Left lung (tissue), 10 donors: Measurements from ENCODE around the gene CNTFR. TPM values are rescaled to one million over a fixed set of nuclear protein-coding genes. Genes with fewer than 3 reads are reported as not detected.

Experiments used
- ATAC-seq: fragments of 200-7000 bp; cut with Tn5 transposase; one replicate; pipeline ENCODE4 v1.9.1; 2020; ENCODE audit warnings: moderate library complexity
- DNase-seq, 4 donors: peaks; one replicate each; pipeline ENCODE4 v3.0.0-alpha.2; 2013 to 2020
- H3K27ac ChIP-seq, 2 donors: fragments of 200-600 bp; sonication (generic) in 1 of 2; one replicate each; pipeline versions ENCODE4 v1.5.0 to v1.8.0; 2020 to 2021
- H3K27me3 ChIP-seq, 2 donors: fragments of 200-600 bp; sonication (generic) in 1 of 2; one replicate each; pipeline versions ENCODE4 v1.5.0 to v1.8.0; 2020 to 2021
- H3K36me3 ChIP-seq, 2 donors: fragments of 200-600 bp; sonication (generic) in 1 of 2; one replicate each; pipeline versions ENCODE4 v1.5.0 to v1.8.0; 2020 to 2021
- H3K4me1 ChIP-seq, 2 donors: fragments of 200-600 bp; one replicate each; pipeline ENCODE4 v1.8.0; 2021
- H3K4me3 ChIP-seq, 2 donors: fragments of 200-600 bp; sonication (generic) in 1 of 2; one replicate each; pipeline versions ENCODE4 v1.5.0 to v1.8.0; 2020 to 2021; ENCODE audit warnings: mild to moderate bottlenecking in 1 of 2
- H3K9me3 ChIP-seq, 2 donors: fragments of 200-600 bp; sonication (generic) in 1 of 2; one replicate each; pipeline versions ENCODE4 v1.5.0 to v1.8.0; 2020 to 2021
- CTCF ChIP-seq, 2 donors: fragments of 200-600 bp; sonication (generic) in 1 of 2; IDR thresholded peaks; one replicate each; pipeline versions ENCODE4 v1.5.0 to v1.8.0; 2021; ENCODE audit warnings: antibody characterized with exemption in 2 of 2
- intact Hi-C, 2 donors: fragments of 100-400 bp; cut with DNase I; formaldehyde crosslinking; loops; one replicate each; pipeline versions ENCODE4 v1.11.2 to v1.14.2; 2022
- polyA plus RNA-seq, 6 donors: library from polyadenylated mRNA; unstranded; fragments of 120-200 nt; gene quantifications; one replicate each; pipeline ENCODE4 v1.2.1, GENCODE V29; 2013; ENCODE audit not compliant: insufficient read length in 6 of 6
- total RNA-seq, 2 donors: library from RNA; stranded (reverse); fragmentation: NEBNext Ultra II Directional; extraction: Animal tissue kit (Norgen Biotek cat#: 25700); gene quantifications; one replicate each; pipeline ENCODE4 v1.2.1, GENCODE V29; 2021
- donor health status: DM: no; HTN: yes; CAD: no.
- donor health status: DM: no; HTN: no; CAD: no.

Gene CNTFR
- total and polyA plus RNA-seq, 8 donors = 0.90 to 35.6 (median 26.9) TPM

- DNase-seq = no peak
- no peak overlapping the region for H3K27ac ChIP-seq
- TF ChIP-seq CTCF (IDR thresholded peaks at IDR 0.05) = no peak
- H3K9me3 ChIP-seq = no peaks in the 10 kb centered on the region
- no peaks in the 10 kb centered on the region for H3K27me3 ChIP-seq
- H3K36me3 ChIP-seq = no peaks in the 10 kb centered on the region
- no peak for ATAC-seq
- no peak overlapping the region for H3K4me3 ChIP-seq
- H3K4me1 ChIP-seq = no peaks in the 10 kb centered on the region
- intact Hi-C loops = no loop called here
These were observed 78.7 kb downstream of the CNTFR start for GRCh38 chr9:34510497-34511468.

GRCh38 chr9:34508951-34509350 is 80.6 kb downstream of the CNTFR start:
- TF ChIP-seq CTCF (IDR thresholded peaks at IDR 0.05) = no peak
- no peak overlapping the region for H3K4me3 ChIP-seq
- DNase-seq (no peak), ATAC-seq (no peak)
- H3K36me3 ChIP-seq = no peaks in the 10 kb centered on the region
- no peaks in the 10 kb centered on the region for H3K9me3 ChIP-seq
- H3K4me1 ChIP-seq = no peaks in the 10 kb centered on the region
- H3K27ac ChIP-seq = no peak overlapping the region
- intact Hi-C loops = no loop called here
- no peaks in the 10 kb centered on the region for H3K27me3 ChIP-seq

- no peak for TF ChIP-seq CTCF (IDR thresholded peaks at IDR 0.05)
- intact Hi-C loops = no loop called here
These were observed 81.1 kb downstream of the CNTFR start for GRCh38 chr9:34508463-34508862.

GRCh38 chr9:34507966-34508365 is 81.6 kb downstream of the CNTFR start:
- DNase-seq = no peak
- intact Hi-C loops = no loop called here
- Histone ChIP-seq H3K27me3 (no peaks in the 10 kb centered on the region), H3K4me3 (no peak overlapping the region), H3K27ac (no peak overlapping the region), H3K9me3 (no peaks in the 10 kb centered on the region), H3K4me1 (no peaks in the 10 kb centered on the region), H3K36me3 (no peaks in the 10 kb centered on the region)
- ATAC-seq = no peak
- TF ChIP-seq CTCF (IDR thresholded peaks at IDR 0.05) = no peak

More at GRCh38 chr9:34508463-34508862, 81.1 kb downstream of the CNTFR start:
- H3K36me3 ChIP-seq = no peaks in the 10 kb centered on the region
- H3K27ac ChIP-seq = no peak overlapping the region
- no peak overlapping the region for H3K4me3 ChIP-seq
- H3K4me1 ChIP-seq = no peaks in the 10 kb centered on the region
- no peak for ATAC-seq
- H3K27me3 ChIP-seq = no peaks in the 10 kb centered on the region
- DNase-seq = no peak
- H3K9me3 ChIP-seq = no peaks in the 10 kb centered on the region

- no peak overlapping the region for H3K4me3 ChIP-seq
- no peaks in the 10 kb centered on the region for H3K27me3 ChIP-seq
- H3K27ac ChIP-seq = no peak overlapping the region
- TF ChIP-seq CTCF (IDR thresholded peaks at IDR 0.05) = no peak
- no peak for ATAC-seq
- no peaks in the 10 kb centered on the region for H3K36me3 ChIP-seq
- H3K9me3 ChIP-seq = no peaks in the 10 kb centered on the region
- no peak for DNase-seq
- no peaks in the 10 kb centered on the region for H3K4me1 ChIP-seq
- intact Hi-C loops = no loop called here
These were observed 82.0 kb downstream of the CNTFR start for GRCh38 chr9:34507556-34507955.
